WI38 (cell line): ENCODE results near the gene RBM20.

Experiments used
- H3K4me3 ChIP-seq: 2 replicates; pipeline ENCODE4 v1.5.1; 2011; ENCODE audit warnings: low read depth, mild to moderate bottlenecking, control low read depth, low read length
- CTCF ChIP-seq: IDR thresholded peaks from 2 replicates; pipeline ENCODE4 v1.5.1; 2012; ENCODE audit warnings: low read depth, mild to moderate bottlenecking, control low read depth, low read length

RBM20 gene

GRCh38 chr10:110872145-110872983 lies 228.2 kb downstream of the RBM20 start:
- H3K4me3 ChIP-seq = peak overlapping the region; percentile 85
- 0 out of 2 replicates have a peak, but pooled peaks have one; percentile 3 for TF ChIP-seq CTCF

GRCh38 chr10:110872984-110873923 lies 229.1 kb downstream of the RBM20 start:
- H3K4me3 ChIP-seq = peak overlapping the region; percentile 85
- TF ChIP-seq CTCF = no peak

GRCh38 chr10:110873951-110874350 lies 229.8 kb downstream of the RBM20 start:
- TF ChIP-seq CTCF = no peak
- peak overlapping the region; percentile 85 for H3K4me3 ChIP-seq

- TF ChIP-seq CTCF = no peak
- H3K4me3 ChIP-seq = no peak overlapping the region
Observed at GRCh38 chr10:110876000-110876399, 231.9 kb downstream of the RBM20 start.

- H3K4me3 ChIP-seq = no peak overlapping the region
Observed at GRCh38 chr10:110876788-110877187, 232.7 kb downstream of the RBM20 start.

GRCh38 chr10:110880012-110880411 lies 235.9 kb downstream of the RBM20 start:
- no peak for TF ChIP-seq CTCF
- no peak overlapping the region for H3K4me3 ChIP-seq

More at GRCh38 chr10:110876788-110877187, 232.7 kb downstream of the RBM20 start:
- no peak for TF ChIP-seq CTCF
